OCI-LY1 (cell line): ENCODE measurements around the gene SLC9A8.
A peak's percentile ranks its signal among the peaks of the same experiment; 100 is the strongest.

Source experiments
- H2AFZ ChIP-seq: fragments of 200-600 bp; sonication (generic), shearing (Covaris generic); 2 replicates; pipeline ENCODE4 v1.6.0; 2014; ENCODE audit warnings: antibody characterized with exemption, mild to moderate bottlenecking, low read length
- H3F3A ChIP-seq: fragments of 200-600 bp; sonication (generic), shearing (Covaris generic); 2 replicates; pipeline ENCODE4 v1.6.0; 2014; ENCODE audit warnings: mild to moderate bottlenecking, antibody characterized with exemption, low read length, moderate library complexity; ENCODE audit not compliant: insufficient read depth
- H3K27ac ChIP-seq: fragments of 200-600 bp; sonication (generic); 2 replicates; pipeline ENCODE4 v1.5.1; 2014; ENCODE audit warnings: low read length, mixed run types, mild to moderate bottlenecking, low read depth; ENCODE audit not compliant: poor library complexity, severe bottlenecking
- H3K27me3 ChIP-seq: fragments of 200-600 bp; sonication (generic); 2 replicates; pipeline ENCODE4 v1.6.0; 2014; ENCODE audit warnings: antibody characterized with exemption, mild to moderate bottlenecking, low read length, moderate library complexity; ENCODE audit not compliant: insufficient read depth
- H3K36me3 ChIP-seq: fragments of 200-600 bp; sonication (generic); 2 replicates; pipeline ENCODE4 v1.6.1; 2014; ENCODE audit warnings: mild to moderate bottlenecking, antibody characterized with exemption, low read length, moderate library complexity, mixed read lengths; ENCODE audit not compliant: insufficient read depth
- H3K4me1 ChIP-seq: fragments of 200-600 bp; sonication (generic); 2 replicates; pipeline ENCODE4 v1.5.1; 2014; ENCODE audit warnings: mild to moderate bottlenecking, low read length, moderate library complexity; ENCODE audit not compliant: insufficient read depth, severe bottlenecking
- H3K4me2 ChIP-seq: fragments of 200-600 bp; sonication (generic), shearing (Covaris generic); 2 replicates; pipeline ENCODE4 v1.6.1; 2014; ENCODE audit warnings: low read length
- H3K4me3 ChIP-seq: fragments of 200-600 bp; sonication (generic); 2 replicates; pipeline ENCODE4 v1.5.1; 2014; ENCODE audit warnings: low read length, low read depth, mild to moderate bottlenecking, mixed read lengths; ENCODE audit not compliant: poor library complexity, severe bottlenecking
- H3K79me2 ChIP-seq: fragments of 200-600 bp; shearing (Covaris generic); 2 replicates; pipeline ENCODE4 v1.6.1; 2016; ENCODE audit warnings: mixed run types, low read length, mixed read lengths; ENCODE audit not compliant: insufficient read depth
- H3K9ac ChIP-seq: fragments of 200-600 bp; sonication (generic), shearing (Covaris generic); 2 replicates; pipeline ENCODE4 v1.6.1; 2014; ENCODE audit warnings: mild to moderate bottlenecking, low read length, mixed read lengths
- H3K9me2 ChIP-seq: fragments of 200-600 bp; sonication (generic), shearing (Covaris generic); 2 replicates; pipeline ENCODE4 v1.6.1; 2014; ENCODE audit warnings: low read depth, mild to moderate bottlenecking, low read length, mixed read lengths
- H3K9me3 ChIP-seq: fragments of 200-600 bp; shearing (Covaris generic); 2 replicates; pipeline ENCODE4 v1.6.1; 2014; ENCODE audit warnings: low read length, mixed read lengths
- H4K20me1 ChIP-seq: fragments of 200-600 bp; sonication (generic), shearing (Covaris generic); 2 replicates; pipeline ENCODE4 v1.6.0; 2016; ENCODE audit warnings: mild to moderate bottlenecking, low read length; ENCODE audit not compliant: insufficient read depth
- CTCF ChIP-seq: fragments of 200-600 bp; sonication (generic), shearing (Covaris generic); IDR thresholded peaks from 2 replicates; pipeline ENCODE4 v1.5.1; 2017; ENCODE audit warnings: mild to moderate bottlenecking, antibody characterized with exemption, low read length, moderate library complexity, mixed read lengths
- EZH2 ChIP-seq: fragments of 200-600 bp; sonication (generic), shearing (Covaris generic); IDR thresholded peaks from 2 replicates; pipeline ENCODE4 v1.8.0; 2017; ENCODE audit warnings: borderline replicate concordance, mixed run types, mild to moderate bottlenecking, antibody characterized with exemption, low read length, moderate library complexity, mixed read lengths

SLC9A8 gene

GRCh38 chr20:49883246-49883802 is 70.7 kb downstream of the SLC9A8 start:
- TF ChIP-seq CTCF, result no peak
- TF ChIP-seq EZH2, result no peak
- peaks cover 69% of the 10 kb centered on the region; the same call in 1 of the 2 replicates for H3K36me3 ChIP-seq
- no peak overlapping the region for H3K4me2 ChIP-seq
- H3K27me3 ChIP-seq, result no peaks in the 10 kb centered on the region
- H3K4me3 ChIP-seq, result no peak overlapping the region
- no peaks in the 10 kb centered on the region for H4K20me1 ChIP-seq
- peaks cover 36% of the 10 kb centered on the region for H3K4me1 ChIP-seq
- no peaks in the 10 kb centered on the region for H3K9me3 ChIP-seq
- no peak overlapping the region for H3K9ac ChIP-seq
- H3F3A ChIP-seq, result 0 out of 2 replicates have a peak, but pooled peaks cover 5% of the 10 kb centered on the region
- H3K79me2 ChIP-seq, result no peaks in the 10 kb centered on the region
- peak overlapping the region; percentile 85 for H3K27ac ChIP-seq
- H3K9me2 ChIP-seq, result no peaks in the 10 kb centered on the region
- H2AFZ ChIP-seq, result no peak overlapping the region

GRCh38 chr20:49885558-49886332 is 73.1 kb downstream of the SLC9A8 start:
- H3K9me3 ChIP-seq, result no peaks in the 10 kb centered on the region
- H3K27me3 ChIP-seq, result no peaks in the 10 kb centered on the region
- peaks cover 74% of the 10 kb centered on the region; the same call in 1 of the 2 replicates for H3K36me3 ChIP-seq
- H3F3A ChIP-seq, result 0 out of 2 replicates have a peak, but pooled peaks cover 5% of the 10 kb centered on the region
- no peak for TF ChIP-seq EZH2
- no peak for TF ChIP-seq CTCF
- no peaks in the 10 kb centered on the region for H3K9me2 ChIP-seq
- no peak overlapping the region for H3K4me2 ChIP-seq
- H3K27ac ChIP-seq, result peak overlapping the region; percentile 85
- H4K20me1 ChIP-seq, result no peaks in the 10 kb centered on the region
- H3K79me2 ChIP-seq, result no peaks in the 10 kb centered on the region
- no peak overlapping the region for H2AFZ ChIP-seq
- H3K4me3 ChIP-seq, result no peak overlapping the region
- peaks cover 43% of the 10 kb centered on the region for H3K4me1 ChIP-seq
- peak overlapping the region; percentile 7; the same call in 1 of the 2 replicates for H3K9ac ChIP-seq

GRCh38 chr20:49886571-49887213 is 74.1 kb downstream of the SLC9A8 start:
- H3K27ac ChIP-seq, result peak overlapping the region; percentile 85
- no peak for TF ChIP-seq CTCF
- no peaks in the 10 kb centered on the region for H3K27me3 ChIP-seq
- H3K79me2 ChIP-seq, result no peaks in the 10 kb centered on the region
- H3K4me3 ChIP-seq, result no peak overlapping the region
- peaks cover 43% of the 10 kb centered on the region for H3K4me1 ChIP-seq
- H2AFZ ChIP-seq, result no peak overlapping the region
- H3K36me3 ChIP-seq, result peaks cover 70% of the 10 kb centered on the region; the same call in 1 of the 2 replicates
- H3K9me2 ChIP-seq, result no peaks in the 10 kb centered on the region
- H3K9me3 ChIP-seq, result no peaks in the 10 kb centered on the region
- H3K9ac ChIP-seq, result peak overlapping the region; percentile 7; the same call in 1 of the 2 replicates
- H3K4me2 ChIP-seq, result no peak overlapping the region
- H4K20me1 ChIP-seq, result no peaks in the 10 kb centered on the region
- H3F3A ChIP-seq, result 0 out of 2 replicates have a peak, but pooled peaks cover 5% of the 10 kb centered on the region
